H1 (cell line): ENCODE results near the gene CABLES2. TPM values are rescaled to one million over a fixed set of nuclear protein-coding genes. Genes with fewer than 3 reads are reported as not detected.
A peak's percentile ranks its signal among the peaks of the same experiment; 100 is the strongest.

Source experiments
- CTCF ChIA-PET: fragments of 300-600 bp; sonication (Branson Sonifier 250); formaldehyde crosslinking; loops from one replicate; lab custom pipeline; 2021; ENCODE audit not compliant: partially characterized antibody; lab: Charles Lee
- POLR2A ChIA-PET: fragments of 300-600 bp; sonication (Branson Sonifier 250); formaldehyde crosslinking; loops from one replicate; lab custom pipeline; 2021; ENCODE audit warnings: inconsistent platforms; ENCODE audit not compliant: partially characterized antibody; lab: Charles Lee
- DNase-seq, 2 experiments: peaks; one replicate each; pipeline versions ENCODE4 v3.0.0 to v3.0.0-alpha.2; 2010 to 2022; ENCODE audit warnings: low spot score in 2 of 2, low read depth in 1 of 2, mixed read lengths in 1 of 2
- FAIRE-seq: peaks from 2 replicates; lab custom pipeline; 2011; peaks lifted over from hg19 to GRCh38; lab: Jason Lieb, UNC
- H2AFZ ChIP-seq: 2 replicates; pipeline ENCODE4 v1.8.1; 2012; ENCODE audit warnings: low read length, inconsistent platforms
- H2AK5ac ChIP-seq: 2 replicates; pipeline ENCODE4 v1.6.1; 2013; ENCODE audit warnings: low read depth, low read length
- H2BK120ac ChIP-seq: replicated peaks from 2 replicates; pipeline ENCODE3; 2013; ENCODE audit warnings: low read depth, low read length, inconsistent platforms
- H2BK12ac ChIP-seq: 2 replicates; pipeline ENCODE4 v1.6.1; 2013; ENCODE audit warnings: low read depth, low read length
- H2BK15ac ChIP-seq: 2 replicates; pipeline ENCODE4 v1.6.1; 2013; ENCODE audit warnings: low read length
- H2BK20ac ChIP-seq: 2 replicates; pipeline ENCODE4 v1.6.1; 2013; ENCODE audit warnings: low read length
- H2BK5ac ChIP-seq: 2 replicates; pipeline ENCODE4 v1.6.1; 2013; ENCODE audit warnings: low read depth, low read length
- H3K14ac ChIP-seq: 2 replicates; pipeline ENCODE4 v1.6.1; 2013; ENCODE audit warnings: inconsistent platforms; ENCODE audit not compliant: insufficient read length
- H3K18ac ChIP-seq: 2 replicates; pipeline ENCODE4 v1.6.1; 2013; ENCODE audit warnings: low read length; ENCODE audit errors: extremely low read depth
- H3K23ac ChIP-seq: 2 replicates; pipeline ENCODE4 v1.6.1; 2013; ENCODE audit warnings: inconsistent platforms; ENCODE audit not compliant: insufficient read length
- H3K23me2 ChIP-seq: 2 replicates; pipeline ENCODE4 v1.6.1; 2013; ENCODE audit warnings: low read depth, low read length
- H3K27ac ChIP-seq: 2 replicates; pipeline ENCODE4 v1.6.1; 2011; ENCODE audit warnings: low read depth, low read length, inconsistent platforms
- H3K27me3 ChIP-seq, 4 experiments: replicated peaks in 1 of 4; 1 replicate in 1 of 4; 2 replicates in 3 of 4; pipeline versions ENCODE4 v1.6.1 to v1.8.1; 2011 to 2013; ENCODE audit warnings: low read length in 3 of 4, mild to moderate bottlenecking in 3 of 4, inconsistent platforms in 2 of 4, mixed read lengths in 2 of 4, moderate library complexity in 1 of 4; ENCODE audit not compliant: control insufficient read depth in 3 of 4, insufficient read depth in 3 of 4; ENCODE audit errors: extremely low read depth in 1 of 4
- H3K36me3 ChIP-seq, 4 experiments: 2 replicates each; pipeline versions ENCODE4 v1.6.1 to v1.8.1; 2011 to 2013; ENCODE audit warnings: mild to moderate bottlenecking in 4 of 4, low read length in 3 of 4, moderate library complexity in 2 of 4, control low read depth in 1 of 4, inconsistent platforms in 1 of 4; ENCODE audit not compliant: insufficient read depth in 4 of 4, control insufficient read depth in 2 of 4
- H3K4ac ChIP-seq: replicated peaks from 2 replicates; pipeline ENCODE3; 2013; ENCODE audit warnings: low read length, low read depth, mixed read lengths, inconsistent platforms; ENCODE audit not compliant: insufficient read length
- H3K4me1 ChIP-seq, 4 experiments: replicated peaks in 1 of 4; 1 replicate in 1 of 4; 2 replicates in 3 of 4; pipeline versions ENCODE4 v1.6.1 to v1.8.1; 2011 to 2013; ENCODE audit warnings: low read length in 3 of 4, inconsistent platforms in 2 of 4, mixed read lengths in 1 of 4; ENCODE audit not compliant: insufficient read depth in 4 of 4, control insufficient read depth in 3 of 4
- H3K4me2 ChIP-seq, 2 experiments: 2 replicates each; pipeline versions ENCODE4 v1.6.1 to v1.8.1; 2011 to 2013; ENCODE audit warnings: low read depth in 2 of 2, low read length in 2 of 2, control low read depth in 1 of 2, inconsistent platforms in 1 of 2, mild to moderate bottlenecking in 1 of 2; ENCODE audit not compliant: insufficient read depth in 1 of 2
- H3K4me3 ChIP-seq, 4 experiments: fragments of 200-600, 300-600 bp in 1 of 4; sonication (generic), shearing (Covaris generic), sonication (Bioruptor Twin) in 1 of 4; 2 replicates each; pipeline versions ENCODE4 v1.5.1 to v1.8.1; 2011 to 2016; ENCODE audit warnings: low read length in 4 of 4, low read depth in 3 of 4, control low read depth in 2 of 4, inconsistent platforms in 2 of 4, mild to moderate bottlenecking in 2 of 4, mixed read lengths in 1 of 4, moderate library complexity in 1 of 4; ENCODE audit not compliant: insufficient read depth in 2 of 4; ENCODE audit errors: extremely low read depth in 1 of 4
- H3K56ac ChIP-seq: replicated peaks from 2 replicates; pipeline ENCODE3; 2013; ENCODE audit warnings: low read depth, mild to moderate bottlenecking, mixed read lengths, low read length, inconsistent platforms; ENCODE audit not compliant: insufficient read length
- H3K79me1 ChIP-seq: 2 replicates; pipeline ENCODE4 v1.6.1; 2013; ENCODE audit warnings: low read depth, low read length, control low read depth
- H3K79me2 ChIP-seq, 2 experiments: 2 replicates each; pipeline versions ENCODE4 v1.6.1 to v1.8.1; 2012 to 2013; ENCODE audit warnings: low read length in 2 of 2, mild to moderate bottlenecking in 2 of 2, inconsistent platforms in 1 of 2; ENCODE audit not compliant: insufficient read depth in 2 of 2, control insufficient read depth in 1 of 2
- H3K9ac ChIP-seq, 4 experiments: replicated peaks in 1 of 4; 1 replicate in 1 of 4; 2 replicates in 3 of 4; pipeline versions ENCODE4 v1.6.1 to v1.8.1; 2011 to 2013; ENCODE audit warnings: low read depth in 3 of 4, low read length in 3 of 4, control low read depth in 2 of 4, mild to moderate bottlenecking in 2 of 4, moderate library complexity in 2 of 4, inconsistent platforms in 1 of 4; ENCODE audit errors: extremely low read depth in 1 of 4
- H3K9me3 ChIP-seq, 2 experiments: 2 replicates each; pipeline versions ENCODE4 v1.6.1 to v1.8.1; 2012 to 2013; ENCODE audit warnings: mild to moderate bottlenecking in 2 of 2, moderate library complexity in 2 of 2, control low read depth in 1 of 2, inconsistent platforms in 1 of 2, low read depth in 1 of 2, low read length in 1 of 2, mixed read lengths in 1 of 2; ENCODE audit not compliant: insufficient read depth in 2 of 2
- H4K20me1 ChIP-seq, 2 experiments: replicated peaks in 1 of 2; 2 replicates each; pipeline versions ENCODE3 to v1.8.1; 2011 to 2013; ENCODE audit warnings: inconsistent platforms in 2 of 2, low read length in 2 of 2, mild to moderate bottlenecking in 1 of 2; ENCODE audit not compliant: insufficient read depth in 2 of 2, control insufficient read depth in 1 of 2
- H4K5ac ChIP-seq: 2 replicates; pipeline ENCODE4 v1.6.1; 2013; ENCODE audit warnings: low read length, low read depth, mixed read lengths, inconsistent platforms; ENCODE audit not compliant: insufficient read length
- H4K8ac ChIP-seq: 2 replicates; pipeline ENCODE4 v1.8.0; 2013; ENCODE audit warnings: mild to moderate bottlenecking, moderate library complexity, low read length, inconsistent platforms; ENCODE audit not compliant: insufficient read depth; ENCODE audit errors: extremely low read depth
- H4K91ac ChIP-seq: replicated peaks from 2 replicates; pipeline ENCODE3; 2013; ENCODE audit warnings: low read length, mixed read lengths, inconsistent platforms; ENCODE audit not compliant: insufficient read length
- CBX8 ChIP-seq: fragments of 300-800, 300-1000 bp; sonication (generic); IDR thresholded peaks from 2 replicates; pipeline ENCODE4 v1.7.1; 2016; ENCODE audit warnings: low read depth, low read length, borderline replicate concordance
- NANOG ChIP-seq: IDR thresholded peaks from 2 replicates; pipeline ENCODE4 v1.6.1; 2011; ENCODE audit warnings: low read length, low read depth, mild to moderate bottlenecking, inconsistent platforms; ENCODE audit not compliant: insufficient read depth, poor library complexity, severe bottlenecking
- PHF8 ChIP-seq: fragments of 200-600 bp; sonication (generic); conservative IDR thresholded peaks from 2 replicates; pipeline ENCODE4 v1.7.1; 2012; ENCODE audit warnings: low read depth, mild to moderate bottlenecking, inconsistent platforms, low read length, moderate library complexity
- RBBP5 ChIP-seq: IDR thresholded peaks from 2 replicates; pipeline ENCODE4 v1.7.1; 2012; ENCODE audit warnings: low read depth, mild to moderate bottlenecking, inconsistent platforms, low read length, moderate library complexity, borderline replicate concordance
- RFX5 ChIP-seq: IDR thresholded peaks from 2 replicates; pipeline ENCODE4 v1.6.1; 2011; ENCODE audit warnings: low read depth, low read length, improper control_type of control experiment, borderline replicate concordance
- SP4 ChIP-seq: IDR thresholded peaks from 2 replicates; pipeline ENCODE4 v1.6.1; 2012; ENCODE audit warnings: low read length, inconsistent platforms
- WGBS, 2 experiments: shearing (Covaris generic) in 1 of 2; methylation state at CpG; one replicate each; pipeline versions ENCODE4 v1.1.6 to v1.1.7; 2013 to 2015; ENCODE audit warnings: low lambda C conversion rate in 2 of 2, mixed read lengths in 2 of 2, inconsistent platforms in 1 of 2, low coverage in 1 of 2, missing lambda C conversion rate in 1 of 2; ENCODE audit not compliant: insufficient replicate concordance in 2 of 2, insufficient coverage in 1 of 2, insufficient read length in 1 of 2; ENCODE audit errors: extremely low coverage in 1 of 2, missing lambda C conversion rate in 1 of 2; 5-methylcytosine and 5-hydroxymethylcytosine counted together
- polyA plus RNA-seq, 7 experiments: library from polyadenylated mRNA; depleted of rRNA in 3 of 7; stranded (reverse) in 5 of 7; unstranded in 2 of 7; fragments of >200 nt in 5 of 7; fragments of 200-250 nt in 2 of 7; gene quantifications; 1 replicate in 5 of 7; 2 replicates in 1 of 7; 4 replicates in 1 of 7; pipeline versions ENCODE4 v1.2.1 to v1.2.3, GENCODE V29; 2011 to 2013; ENCODE audit warnings: missing spikeins in 2 of 7, mixed read lengths in 2 of 7
- total RNA-seq: library from RNA; stranded (reverse); fragmentation: NEBNext Ultra II Directional; extraction: Animal tissue kit (Norgen Biotek cat#: 25700); gene quantifications from 2 replicates; pipeline ENCODE4 v1.2.1, GENCODE V29; 2021

CABLES2 gene
- total and polyA plus RNA-seq, 2 of the 8 experiments (the other 6 are each of a cell fraction or from before 2014, with no cell fraction given): 8.0 to 8.8 TPM

DNA sequence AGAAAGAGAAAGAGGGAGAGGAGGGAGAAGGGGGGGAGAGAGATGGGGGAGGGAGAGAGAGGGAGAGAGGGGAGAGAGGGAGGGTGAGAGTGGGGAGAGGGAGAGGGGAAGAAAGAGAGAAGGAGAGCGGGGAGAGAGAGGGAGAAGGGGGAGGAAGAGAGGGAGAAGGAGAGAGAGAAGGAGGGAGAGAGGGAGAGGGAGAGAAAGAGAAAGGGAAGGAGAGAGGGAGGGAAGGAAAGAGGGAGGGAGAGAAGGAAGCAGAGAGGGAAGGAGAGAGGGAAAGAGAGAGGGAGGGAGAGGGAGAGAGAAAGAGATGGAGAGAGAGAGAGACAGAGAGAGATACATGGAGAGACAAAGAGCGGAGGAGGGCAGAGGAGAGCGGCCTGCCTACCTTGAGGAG is 44.9 kb upstream of the CABLES2 start:
- Histone ChIP-seq H2BK12ac (0 out of 2 replicates have a peak overlapping the region, but pooled peaks have one; percentile 50), H3K18ac (no peak overlapping the region), H3K4me1 (peaks cover 0 to 4% (median 0%) of the 10 kb centered on the region in 4 experiments; a peak in 1 of 7 replicates), H3K4me2 (no peak overlapping the region), H3K23me2 (peaks cover 3% of the 10 kb centered on the region; the same call in 1 of the 2 replicates), H4K8ac (no peak overlapping the region), H3K23ac (no peak overlapping the region), H2BK20ac (no peak overlapping the region), H3K9ac (no peak overlapping the region), H3K4ac (no peak overlapping the region), H2BK15ac (peak overlapping the region; percentile 61; the same call in 1 of the 2 replicates), H3K79me2 (no peaks in the 10 kb centered on the region), H4K5ac (no peak overlapping the region), H3K14ac (no peak overlapping the region), H3K27me3 (no peaks in the 10 kb centered on the region), H2AFZ (no peak overlapping the region), H3K9me3 (no peaks in the 10 kb centered on the region), H3K56ac (no peak overlapping the region), H2BK120ac (no peak overlapping the region), H2AK5ac (peak overlapping the region; percentile 82; the same call in 1 of the 2 replicates), H3K36me3 (no peaks in the 10 kb centered on the region), H2BK5ac (no peak overlapping the region), H3K79me1 (no peaks in the 10 kb centered on the region), H4K20me1 (no peaks in the 10 kb centered on the region), H4K91ac (peak overlapping the region; percentile 56), H3K4me3 (no peak overlapping the region), H3K27ac (no peak overlapping the region)
- POLR2A ChIA-PET: no interaction called here
- 54 to 67% methylated on average over 1 to 3 of the region's 3 CpGs for WGBS, 2 experiments
- DNase-seq (no peak), FAIRE-seq (no peak)
- CTCF ChIA-PET: no interaction called here
- TF ChIP-seq PHF8: no peak
- TF ChIP-seq CBX8: no peak
- no peak for TF ChIP-seq SP4
- no peak for TF ChIP-seq RBBP5
- TF ChIP-seq RFX5: no peak
- TF ChIP-seq NANOG: no peak
- TF ChIP-seq, all 59 proteins: peak for 0
